ENCODE results near the gene EBNA1BP2. TPM values are rescaled to one million over a fixed set of nuclear protein-coding genes. Genes with fewer than 3 reads are reported as not detected.

The EBNA1BP2 gene
- polyA plus RNA-seq, 1 donor from 2014 or later = 102 TPM

DNA sequence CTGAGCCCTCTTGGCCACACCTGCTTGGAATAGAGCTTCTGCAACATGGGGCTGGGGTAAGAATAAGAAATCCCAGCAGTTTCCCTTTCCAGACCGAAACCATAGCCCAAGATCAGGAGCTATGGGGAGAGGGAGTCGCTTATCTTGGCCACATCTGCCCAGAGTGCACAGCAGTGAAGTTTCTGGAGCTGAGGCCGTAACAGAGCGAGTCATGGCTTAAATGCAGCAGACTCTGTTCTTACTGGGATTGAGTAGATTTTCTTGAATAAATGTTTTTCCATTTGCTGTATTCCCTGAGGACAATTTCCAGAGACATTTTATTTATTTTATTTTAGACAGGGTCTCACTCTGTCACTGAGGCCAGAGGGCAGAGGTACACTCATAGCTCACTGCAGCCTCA, 33.6 kb upstream of the EBNA1BP2 start:
- H3K79me2 ChIP-seq (replicated peaks; ENCODE audit: insufficient read depth, low read length) = no peaks in the 10 kb centered on the region
- H4K20me1 ChIP-seq (ENCODE audit: insufficient read depth) = no peaks in the 10 kb centered on the region
- H3K9me3 ChIP-seq (ENCODE audit: low read length) = no peaks in the 10 kb centered on the region
- H3K27me3 ChIP-seq (ENCODE audit: insufficient read depth, low read depth, low read length) = no peaks in the 10 kb centered on the region
- TF ChIP-seq TAF1 (IDR thresholded peaks at IDR 0.05; ENCODE audit: low read depth) = no peak
- H3K36me3 ChIP-seq (ENCODE audit: insufficient read depth, low read length) = no peaks in the 10 kb centered on the region
- no peaks in the 10 kb centered on the region for H3K9me2 ChIP-seq (ENCODE audit: insufficient read depth, low read length)
- H3K4me2 ChIP-seq (ENCODE audit: low read length) = no peak overlapping the region
- no peak overlapping the region for H3K9ac ChIP-seq (ENCODE audit: low read length)
- no peak overlapping the region for H2AFZ ChIP-seq (ENCODE audit: low read depth, low read length)
- no peaks in the 10 kb centered on the region for H3F3A ChIP-seq (ENCODE audit: insufficient read depth, low read length, poor library complexity, severe bottlenecking)
- H3K27ac ChIP-seq (ENCODE audit: low read length) = no peak overlapping the region
- H3K4me3 ChIP-seq (ENCODE audit: low read length) = no peak overlapping the region

DNA sequence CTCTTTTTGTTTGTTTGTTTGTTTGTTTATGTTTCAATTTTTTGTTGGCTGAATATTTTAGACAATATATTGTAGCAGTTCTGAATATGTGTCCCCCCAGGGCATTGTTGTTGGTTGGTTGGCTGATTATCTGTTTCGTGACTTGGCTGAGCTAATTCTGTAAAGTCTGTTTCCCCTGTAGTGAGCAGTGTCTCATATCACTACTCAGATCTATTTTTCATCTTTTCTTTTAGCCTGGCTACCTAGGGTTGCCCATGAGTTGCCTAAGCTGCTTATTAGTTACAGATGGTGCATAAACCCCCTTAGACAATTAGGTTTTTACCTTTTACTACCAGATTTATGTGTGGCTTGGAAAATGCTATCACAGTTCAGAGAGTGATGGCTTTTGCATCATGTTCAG, 32.3 kb upstream of the EBNA1BP2 start:
- H3K36me3 ChIP-seq (ENCODE audit: insufficient read depth, low read length) = no peaks in the 10 kb centered on the region
- no peaks in the 10 kb centered on the region for H3K9me3 ChIP-seq (ENCODE audit: low read length)
- H3K9ac ChIP-seq (ENCODE audit: low read length) = no peak overlapping the region
- H3K27ac ChIP-seq (ENCODE audit: low read length) = no peak overlapping the region
- no peak overlapping the region for H3K4me3 ChIP-seq (ENCODE audit: low read length)
- H4K20me1 ChIP-seq (ENCODE audit: insufficient read depth) = no peaks in the 10 kb centered on the region
- H3K9me2 ChIP-seq (ENCODE audit: insufficient read depth, low read length) = no peaks in the 10 kb centered on the region
- no peak overlapping the region for H2AFZ ChIP-seq (ENCODE audit: low read depth, low read length)
- H3F3A ChIP-seq (ENCODE audit: insufficient read depth, low read length, poor library complexity, severe bottlenecking) = no peaks in the 10 kb centered on the region
- H3K4me2 ChIP-seq (ENCODE audit: low read length) = no peak overlapping the region
- no peaks in the 10 kb centered on the region for H3K79me2 ChIP-seq (replicated peaks; ENCODE audit: insufficient read depth, low read length)
- H3K27me3 ChIP-seq (ENCODE audit: insufficient read depth, low read depth, low read length) = no peaks in the 10 kb centered on the region
- TF ChIP-seq EP300 (conservative IDR thresholded peaks at IDR 0.05; ENCODE audit: poor library complexity, severe bottlenecking) = no peak
- TF ChIP-seq, protein P1, sequence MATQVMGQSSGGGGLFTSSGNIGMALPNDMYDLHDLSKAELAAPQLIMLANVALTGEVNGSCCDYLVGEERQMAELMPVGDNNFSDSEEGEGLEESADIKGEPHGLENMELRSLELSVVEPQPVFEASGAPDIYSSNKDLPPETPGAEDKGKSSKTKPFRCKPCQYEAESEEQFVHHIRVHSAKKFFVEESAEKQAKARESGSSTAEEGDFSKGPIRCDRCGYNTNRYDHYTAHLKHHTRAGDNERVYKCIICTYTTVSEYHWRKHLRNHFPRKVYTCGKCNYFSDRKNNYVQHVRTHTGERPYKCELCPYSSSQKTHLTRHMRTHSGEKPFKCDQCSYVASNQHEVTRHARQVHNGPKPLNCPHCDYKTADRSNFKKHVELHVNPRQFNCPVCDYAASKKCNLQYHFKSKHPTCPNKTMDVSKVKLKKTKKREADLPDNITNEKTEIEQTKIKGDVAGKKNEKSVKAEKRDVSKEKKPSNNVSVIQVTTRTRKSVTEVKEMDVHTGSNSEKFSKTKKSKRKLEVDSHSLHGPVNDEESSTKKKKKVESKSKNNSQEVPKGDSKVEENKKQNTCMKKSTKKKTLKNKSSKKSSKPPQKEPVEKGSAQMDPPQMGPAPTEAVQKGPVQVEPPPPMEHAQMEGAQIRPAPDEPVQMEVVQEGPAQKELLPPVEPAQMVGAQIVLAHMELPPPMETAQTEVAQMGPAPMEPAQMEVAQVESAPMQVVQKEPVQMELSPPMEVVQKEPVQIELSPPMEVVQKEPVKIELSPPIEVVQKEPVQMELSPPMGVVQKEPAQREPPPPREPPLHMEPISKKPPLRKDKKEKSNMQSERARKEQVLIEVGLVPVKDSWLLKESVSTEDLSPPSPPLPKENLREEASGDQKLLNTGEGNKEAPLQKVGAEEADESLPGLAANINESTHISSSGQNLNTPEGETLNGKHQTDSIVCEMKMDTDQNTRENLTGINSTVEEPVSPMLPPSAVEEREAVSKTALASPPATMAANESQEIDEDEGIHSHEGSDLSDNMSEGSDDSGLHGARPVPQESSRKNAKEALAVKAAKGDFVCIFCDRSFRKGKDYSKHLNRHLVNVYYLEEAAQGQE (IDR thresholded peaks at IDR 0.05; ENCODE audit: borderline replicate concordance) = no peak
- TF ChIP-seq SMC3 (conservative IDR thresholded peaks at IDR 0.05; ENCODE audit: poor library complexity) = no peak
- TF ChIP-seq EZH2 (IDR thresholded peaks at IDR 0.05; ENCODE audit: borderline replicate concordance, insufficient read depth, low read length, poor library complexity, severe bottlenecking) = no peak
- TF ChIP-seq TAF1 (IDR thresholded peaks at IDR 0.05; ENCODE audit: low read depth) = no peak
- TF ChIP-seq POLR2AphosphoS5 (IDR thresholded peaks at IDR 0.05) = no peak

DNA sequence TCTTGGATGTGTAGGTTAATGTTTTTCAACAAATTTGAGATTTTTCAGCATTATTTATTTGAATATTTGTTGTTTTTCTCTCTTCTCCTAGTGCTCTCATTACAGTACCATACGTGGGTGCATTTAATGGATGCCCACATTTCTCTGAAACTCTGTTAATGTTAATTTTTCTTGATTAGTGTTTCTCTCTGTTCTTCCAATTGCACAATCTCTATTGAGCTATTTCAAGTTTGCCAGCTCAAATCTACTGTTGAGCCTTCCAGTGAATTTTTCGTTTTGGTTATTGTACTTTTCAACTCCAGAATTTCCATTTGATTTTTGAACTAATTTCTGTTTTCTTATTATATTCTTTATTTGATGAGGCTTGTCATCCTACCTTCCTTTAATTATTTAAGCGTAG, 31.8 kb upstream of the EBNA1BP2 start:
- no peaks in the 10 kb centered on the region for H4K20me1 ChIP-seq (ENCODE audit: insufficient read depth)
- no peak overlapping the region for H3K4me2 ChIP-seq (ENCODE audit: low read length)
- H3K27me3 ChIP-seq (ENCODE audit: insufficient read depth, low read depth, low read length) = no peaks in the 10 kb centered on the region
- no peak overlapping the region for H3K27ac ChIP-seq (ENCODE audit: low read length)
- H3K9ac ChIP-seq (ENCODE audit: low read length) = no peak overlapping the region
- no peak for TF ChIP-seq POLR2AphosphoS5 (IDR thresholded peaks at IDR 0.05)
- TF ChIP-seq, protein P2, sequence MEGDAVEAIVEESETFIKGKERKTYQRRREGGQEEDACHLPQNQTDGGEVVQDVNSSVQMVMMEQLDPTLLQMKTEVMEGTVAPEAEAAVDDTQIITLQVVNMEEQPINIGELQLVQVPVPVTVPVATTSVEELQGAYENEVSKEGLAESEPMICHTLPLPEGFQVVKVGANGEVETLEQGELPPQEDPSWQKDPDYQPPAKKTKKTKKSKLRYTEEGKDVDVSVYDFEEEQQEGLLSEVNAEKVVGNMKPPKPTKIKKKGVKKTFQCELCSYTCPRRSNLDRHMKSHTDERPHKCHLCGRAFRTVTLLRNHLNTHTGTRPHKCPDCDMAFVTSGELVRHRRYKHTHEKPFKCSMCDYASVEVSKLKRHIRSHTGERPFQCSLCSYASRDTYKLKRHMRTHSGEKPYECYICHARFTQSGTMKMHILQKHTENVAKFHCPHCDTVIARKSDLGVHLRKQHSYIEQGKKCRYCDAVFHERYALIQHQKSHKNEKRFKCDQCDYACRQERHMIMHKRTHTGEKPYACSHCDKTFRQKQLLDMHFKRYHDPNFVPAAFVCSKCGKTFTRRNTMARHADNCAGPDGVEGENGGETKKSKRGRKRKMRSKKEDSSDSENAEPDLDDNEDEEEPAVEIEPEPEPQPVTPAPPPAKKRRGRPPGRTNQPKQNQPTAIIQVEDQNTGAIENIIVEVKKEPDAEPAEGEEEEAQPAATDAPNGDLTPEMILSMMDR (IDR thresholded peaks at IDR 0.05; ENCODE audit: poor library complexity, severe bottlenecking) = no peak
- TF ChIP-seq SMC3 (conservative IDR thresholded peaks at IDR 0.05; ENCODE audit: poor library complexity) = no peak
- no peak for TF ChIP-seq RAD21 (conservative IDR thresholded peaks at IDR 0.05)
- TF ChIP-seq TAF1 (IDR thresholded peaks at IDR 0.05; ENCODE audit: low read depth) = no peak
- TF ChIP-seq, protein P1 (IDR thresholded peaks at IDR 0.05; ENCODE audit: borderline replicate concordance) = no peak
- no peak for TF ChIP-seq EP300 (conservative IDR thresholded peaks at IDR 0.05; ENCODE audit: poor library complexity, severe bottlenecking)
- no peak for TF ChIP-seq EZH2 (IDR thresholded peaks at IDR 0.05; ENCODE audit: borderline replicate concordance, insufficient read depth, low read length, poor library complexity, severe bottlenecking)
- no peak for TF ChIP-seq MXI1 (conservative IDR thresholded peaks at IDR 0.05; ENCODE audit: poor library complexity, severe bottlenecking)
- no peaks in the 10 kb centered on the region for H3K36me3 ChIP-seq (ENCODE audit: insufficient read depth, low read length)
- H2AFZ ChIP-seq (ENCODE audit: low read depth, low read length) = no peak overlapping the region
- H3K9me3 ChIP-seq (ENCODE audit: low read length) = no peaks in the 10 kb centered on the region
- no peaks in the 10 kb centered on the region for H3K9me2 ChIP-seq (ENCODE audit: insufficient read depth, low read length)
- H3F3A ChIP-seq (ENCODE audit: insufficient read depth, low read length, poor library complexity, severe bottlenecking) = no peaks in the 10 kb centered on the region
- H3K79me2 ChIP-seq (replicated peaks; ENCODE audit: insufficient read depth, low read length) = no peaks in the 10 kb centered on the region
- H3K4me3 ChIP-seq (ENCODE audit: low read length) = no peak overlapping the region

All from neural cell (in vitro differentiated cells).